Stimulated activated CD8-positive, alpha-beta memory T cell treated with anti-CD3 and anti-CD28 coated beads, Interleukin-4, amount 100 ng/mL, for 1 hour (primary cell): ENCODE measurements around the gene SEMA4A.
"Not testable (repeated sequence)": the region's sequence is repeated elsewhere in the genome, so short reads cannot be mapped to it uniquely, and the experiment has no call there.

Experiments
- DNase-seq, 2 donors: peaks; one replicate each; pipeline ENCODE4 v3.0.0-alpha.2; 2020; ENCODE audit warnings: low read depth in 2 of 2, low spot score in 1 of 2

Gene SEMA4A

GRCh38 chr1:156155756-156156510 lies 2.5 kb downstream of the SEMA4A start:
- no peak for DNase-seq

DNA sequence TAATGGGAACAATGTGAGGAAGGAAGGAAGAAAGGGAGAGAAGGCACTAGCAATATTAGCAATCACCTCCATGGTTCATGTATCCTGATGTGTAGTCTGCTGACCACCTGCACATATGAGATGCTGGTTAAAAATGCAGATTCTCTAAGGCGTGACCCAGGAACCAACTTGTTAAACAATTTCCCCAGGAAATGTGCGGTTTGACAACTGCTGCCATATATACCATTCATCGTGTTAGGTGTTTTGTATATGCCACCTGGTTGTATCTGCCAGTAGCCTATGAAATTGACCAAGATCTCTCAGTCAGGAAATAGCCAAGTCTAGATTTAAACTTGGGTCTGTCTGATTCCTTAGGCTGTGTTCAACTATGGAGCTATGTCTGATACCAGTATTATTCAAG lies 4.1 kb downstream of the SEMA4A start:
- no peak for DNase-seq

GRCh38 chr1:156157966-156158365 lies 4.6 kb downstream of the SEMA4A start:
- no peak for DNase-seq

DNA sequence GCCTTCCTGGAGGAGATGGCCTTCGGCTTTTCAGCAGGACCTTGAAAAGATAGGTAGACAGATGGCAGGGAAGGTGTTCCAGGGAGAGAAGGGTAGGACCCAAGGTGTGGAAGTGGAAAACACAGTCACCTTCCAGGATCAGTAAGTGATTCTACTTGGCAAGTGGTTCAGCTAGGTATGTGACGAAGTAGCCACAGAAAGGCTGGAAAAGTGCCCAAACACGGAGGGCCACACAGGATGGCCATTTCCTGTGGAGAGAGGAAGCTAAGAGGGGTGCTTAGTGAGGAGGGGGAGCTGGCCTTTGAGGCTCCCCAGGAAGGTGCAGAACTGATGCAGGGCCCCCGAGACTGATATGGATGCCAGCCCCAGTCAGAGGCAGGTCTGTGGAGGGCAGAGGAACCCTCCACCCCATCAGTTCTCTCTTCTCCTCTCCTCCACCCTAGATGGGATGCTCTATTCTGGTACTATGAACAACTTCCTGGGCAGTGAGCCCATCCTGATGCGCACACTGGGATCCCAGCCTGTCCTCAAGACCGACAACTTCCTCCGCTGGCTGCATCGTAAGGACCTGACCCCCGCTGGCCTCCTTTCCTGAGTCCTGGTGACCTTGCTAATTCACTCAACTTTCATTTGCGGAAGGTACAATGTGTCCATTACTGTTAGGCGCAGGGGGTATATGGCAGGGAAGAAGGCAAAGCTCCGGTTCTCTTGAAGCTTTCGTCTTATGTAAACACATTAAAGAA lies 6.8 kb downstream of the SEMA4A start:
- no peak for DNase-seq

DNA sequence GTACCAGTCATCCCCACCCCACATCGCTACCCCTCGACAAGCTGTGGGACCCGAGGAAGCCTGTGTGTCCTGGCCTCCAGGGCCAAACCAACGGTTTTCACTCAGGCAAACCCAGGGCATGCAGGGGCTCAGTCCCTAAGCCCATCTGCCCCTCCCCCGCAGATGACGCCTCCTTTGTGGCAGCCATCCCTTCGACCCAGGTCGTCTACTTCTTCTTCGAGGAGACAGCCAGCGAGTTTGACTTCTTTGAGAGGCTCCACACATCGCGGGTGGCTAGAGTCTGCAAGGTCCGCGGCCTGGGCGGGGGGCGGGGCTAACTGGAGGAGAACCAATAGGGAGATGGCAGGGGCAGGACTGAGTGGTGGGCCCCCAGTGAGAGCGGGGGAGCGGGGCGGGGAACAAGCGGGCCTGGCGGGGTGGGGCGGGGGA lies 7.4 kb downstream of the SEMA4A start:
- DNase-seq = peak; percentile 18 to 35

- DNase-seq = no peak
Measured at GRCh38 chr1:156162430-156163037, 9.1 kb downstream of the SEMA4A start.

DNA sequence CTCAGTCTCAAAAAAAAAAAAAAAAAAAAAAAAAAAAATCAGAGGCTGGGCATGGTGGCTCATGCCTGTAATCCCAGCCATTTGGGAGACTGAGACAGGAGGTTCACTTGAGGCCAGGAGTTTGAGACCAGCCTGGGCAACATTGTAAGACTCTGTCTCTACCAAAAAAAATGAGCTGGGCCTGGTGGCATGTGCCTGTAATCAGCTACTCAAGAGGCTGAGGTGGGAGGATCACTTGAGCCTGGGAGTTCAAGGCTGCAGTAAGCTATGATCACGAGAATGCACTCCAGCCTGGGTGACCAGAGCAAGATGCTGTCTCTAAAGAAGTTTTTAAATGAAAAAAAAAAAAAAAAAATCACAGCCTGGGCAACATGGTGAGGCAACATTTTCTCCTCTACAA lies 10.3 kb downstream of the SEMA4A start:
- no peak for DNase-seq

DNA sequence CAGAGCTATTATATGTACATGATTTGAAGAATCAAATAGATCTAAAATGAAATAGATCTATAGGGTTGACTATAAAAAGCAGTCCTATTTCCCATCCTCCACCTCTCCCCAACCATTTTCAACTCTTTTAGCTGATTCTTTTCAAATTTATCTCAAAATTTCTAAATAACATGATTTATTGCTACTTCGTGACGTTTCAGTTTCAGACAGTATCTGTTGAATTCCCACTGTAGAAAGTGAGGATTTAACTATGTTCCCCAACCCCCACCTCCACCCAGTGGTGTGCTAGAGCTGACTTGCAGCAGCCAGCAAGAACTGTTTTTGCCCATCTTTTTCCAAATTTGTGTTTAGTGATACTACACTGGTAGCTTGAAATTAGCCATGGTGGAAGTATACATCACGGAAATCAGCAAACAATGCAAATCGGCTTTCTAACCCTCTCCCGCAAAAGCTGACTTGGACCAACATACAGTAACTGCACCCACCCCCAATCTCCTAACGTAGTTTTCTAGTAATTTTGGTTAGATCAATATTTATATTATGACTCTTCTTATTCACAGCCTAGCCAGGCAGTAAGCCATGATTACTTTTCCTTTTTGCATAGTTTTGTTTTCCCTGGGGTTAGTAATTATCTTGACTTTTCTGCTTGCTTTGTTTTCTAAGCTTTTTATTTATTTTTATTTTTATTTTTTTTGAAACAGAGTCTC lies 10.9 kb downstream of the SEMA4A start:
- DNase-seq = no peak

DNA sequence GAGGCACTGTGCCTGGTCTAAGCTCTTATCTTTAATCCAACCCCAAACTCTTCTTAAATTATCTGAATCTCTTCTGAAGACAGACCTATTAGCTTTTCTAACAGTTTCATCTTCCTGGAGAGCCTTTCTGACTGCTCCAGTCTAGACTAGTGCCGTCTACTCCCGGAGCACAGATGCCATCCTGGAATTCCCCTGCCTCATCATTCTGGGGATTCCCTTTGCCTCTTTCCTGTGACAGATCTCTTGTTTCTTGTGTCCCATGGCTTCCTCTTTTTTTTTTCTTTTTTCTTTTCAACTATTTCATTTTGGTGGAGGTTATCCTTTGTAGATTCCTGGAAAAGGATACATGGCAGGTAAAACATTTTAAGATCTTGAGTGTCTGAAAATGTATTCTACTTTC lies 11.7 kb downstream of the SEMA4A start:
- DNase-seq = no peak

DNA sequence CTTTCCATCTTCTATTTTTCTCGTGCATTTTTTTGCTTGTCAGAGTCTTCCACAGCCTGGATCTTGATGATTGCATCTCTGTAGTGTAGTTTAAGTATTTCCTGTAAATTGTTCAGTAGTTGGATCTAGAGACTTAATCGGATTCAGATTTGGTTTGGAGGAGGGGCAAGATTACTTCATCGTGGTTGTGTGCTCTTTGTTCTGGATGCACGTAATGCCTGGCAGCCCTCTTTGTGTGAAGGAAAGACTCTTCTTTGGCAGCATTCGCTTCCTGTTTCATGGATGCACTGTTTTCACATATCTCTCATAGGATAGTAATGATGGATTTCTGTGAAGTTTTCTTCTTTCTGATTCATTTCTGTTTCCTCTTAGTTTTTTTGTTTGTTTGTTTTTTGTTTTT lies 14.2 kb downstream of the SEMA4A start:
- no peak for DNase-seq

GRCh38 chr1:156172696-156173470 lies 19.5 kb downstream of the SEMA4A start:
- DNase-seq = no peak

DNA sequence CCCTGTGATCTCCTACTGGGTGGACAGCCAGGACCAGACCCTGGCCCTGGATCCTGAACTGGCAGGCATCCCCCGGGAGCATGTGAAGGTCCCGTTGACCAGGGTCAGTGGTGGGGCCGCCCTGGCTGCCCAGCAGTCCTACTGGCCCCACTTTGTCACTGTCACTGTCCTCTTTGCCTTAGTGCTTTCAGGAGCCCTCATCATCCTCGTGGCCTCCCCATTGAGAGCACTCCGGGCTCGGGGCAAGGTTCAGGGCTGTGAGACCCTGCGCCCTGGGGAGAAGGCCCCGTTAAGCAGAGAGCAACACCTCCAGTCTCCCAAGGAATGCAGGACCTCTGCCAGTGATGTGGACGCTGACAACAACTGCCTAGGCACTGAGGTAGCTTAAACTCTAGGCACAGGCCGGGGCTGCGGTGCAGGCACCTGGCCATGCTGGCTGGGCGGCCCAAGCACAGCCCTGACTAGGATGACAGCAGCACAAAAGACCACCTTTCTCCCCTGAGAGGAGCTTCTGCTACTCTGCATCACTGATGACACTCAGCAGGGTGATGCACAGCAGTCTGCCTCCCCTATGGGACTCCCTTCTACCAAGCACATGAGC lies 23.3 kb downstream of the SEMA4A start:
- no peak for DNase-seq

- no peak for DNase-seq
Measured at GRCh38 chr1:156177919-156178654, 24.7 kb downstream of the SEMA4A start.

DNA sequence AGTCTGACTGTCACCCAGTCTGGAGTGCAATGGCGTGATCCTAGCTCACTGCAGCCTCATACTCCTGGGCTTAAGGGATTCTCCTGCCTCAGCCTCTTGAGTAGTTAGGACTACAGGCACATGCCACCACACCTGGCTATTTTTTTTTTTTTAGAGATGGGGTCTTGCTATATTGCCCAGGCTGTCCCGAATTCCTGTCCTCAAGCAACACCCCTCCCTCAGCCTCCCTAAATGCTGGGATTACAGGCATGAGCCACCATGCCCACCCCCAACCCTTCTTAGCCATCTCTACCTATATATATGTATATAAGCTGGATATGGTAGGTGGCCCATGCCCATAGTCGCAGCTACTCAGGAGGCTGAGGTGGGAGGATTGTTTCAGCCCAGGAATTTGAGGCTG lies 27.1 kb downstream of the SEMA4A start:
- no peak for DNase-seq

GRCh38 chr1:156181391-156181924 lies 28.1 kb downstream of the SEMA4A start:
- DNase-seq = not testable (repeated sequence)

DNA sequence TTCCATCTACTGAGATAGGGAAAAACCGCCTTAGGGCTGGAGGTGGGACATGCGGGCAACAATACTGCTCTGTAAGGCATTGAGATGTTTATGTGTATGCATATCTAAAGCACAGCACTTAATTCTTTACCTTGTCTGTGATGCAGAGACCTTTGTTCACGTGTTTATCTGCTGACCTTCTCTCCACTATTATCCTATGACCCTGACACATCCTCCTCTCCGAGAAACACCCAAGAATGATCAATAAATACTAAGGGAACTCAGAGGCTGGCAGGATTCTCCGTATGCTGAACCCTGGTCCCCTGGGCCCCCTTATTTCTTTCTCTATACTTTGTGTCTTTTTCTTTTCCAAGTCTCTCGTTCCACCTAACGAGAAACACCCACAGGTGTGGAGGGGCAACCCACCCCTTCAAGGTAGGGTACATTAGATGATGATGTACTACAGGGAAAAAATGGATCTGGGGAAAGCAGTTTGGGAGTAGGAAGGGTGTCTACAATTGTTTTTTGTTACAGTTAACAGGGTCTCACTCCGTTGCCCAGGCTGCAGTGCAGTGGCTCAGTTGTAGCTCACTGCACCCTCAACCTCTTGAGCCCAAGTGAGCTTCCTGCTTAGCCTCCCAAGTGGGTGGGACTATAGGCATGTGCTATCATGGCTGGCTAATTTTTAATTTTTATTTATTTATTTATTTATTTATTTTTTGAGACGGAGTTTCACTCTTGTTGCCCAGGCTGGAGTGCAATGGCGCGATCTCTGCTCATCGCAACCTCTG lies 28.8 kb downstream of the SEMA4A start:
- DNase-seq = not testable (repeated sequence)

GRCh38 chr1:156186347-156187177 lies 33.2 kb downstream of the SEMA4A start:
- not testable (repeated sequence) for DNase-seq

GRCh38 chr1:156190265-156190664 lies 36.9 kb downstream of the SEMA4A start:
- DNase-seq = not testable (repeated sequence)
